ENCODE data around the gene SPTBN2. TPM values are rescaled to one million over a fixed set of nuclear protein-coding genes. Genes with fewer than 3 reads are reported as not detected.
A peak's percentile ranks its signal among the peaks of the same experiment; 100 is the strongest.

Gene SPTBN2
- total and polyA plus RNA-seq, 2 donors (not counting 3 experiments of a cell fraction or from before 2014, with no cell fraction given), result 3.8 to 19.8 TPM

DNA sequence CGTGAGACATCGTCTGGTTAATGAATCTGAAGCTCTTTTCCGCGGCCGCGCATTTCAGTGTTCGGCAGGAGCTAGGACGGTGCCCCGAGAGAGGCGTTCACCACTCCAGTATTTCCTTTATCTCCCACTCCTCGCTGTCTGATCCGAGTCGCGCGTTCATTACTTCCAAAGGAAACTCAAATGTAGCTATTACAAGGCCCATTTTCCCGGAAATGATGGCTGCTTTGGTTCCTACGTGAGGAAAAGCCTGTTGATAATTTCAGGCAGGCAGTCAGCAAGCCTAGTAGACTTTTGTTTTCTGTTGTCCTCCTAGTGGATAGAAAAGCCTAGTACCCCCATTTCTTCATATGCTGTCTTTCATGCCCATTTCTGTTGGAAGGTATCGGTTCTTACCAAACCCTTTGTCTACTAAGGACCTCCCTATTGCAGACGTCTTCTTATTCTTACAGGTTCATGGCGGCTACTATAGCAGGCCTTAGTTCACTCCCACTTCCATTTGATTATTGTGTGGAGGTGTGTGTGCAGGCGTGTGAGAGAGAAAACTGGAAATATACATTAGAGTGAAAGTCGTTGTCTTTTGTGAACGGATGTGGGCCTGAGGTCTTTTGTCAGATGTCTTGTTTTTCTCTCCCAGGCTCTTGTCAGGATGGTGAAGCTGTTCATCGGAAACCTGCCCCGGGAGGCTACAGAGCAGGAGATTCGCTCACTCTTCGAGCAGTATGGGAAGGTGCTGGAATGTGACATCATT is 89.8 kb downstream of the SPTBN2 start:
- Histone ChIP-seq H3K27me3 (ENCODE audit: control insufficient read depth in 2 of 2, insufficient read depth in 2 of 2, low read length in 2 of 2) (no peaks in the 10 kb centered on the region), H3K36me3 (ENCODE audit: control insufficient read depth in 2 of 2, extremely low read depth in 1 of 2, insufficient read depth in 2 of 2, low read length in 2 of 2) (peaks cover 17 to 30% of the 10 kb centered on the region in 2 experiments), H3K4me1 (ENCODE audit: control insufficient read depth, extremely low read depth, insufficient read depth, low read length) (peaks cover 45% of the 10 kb centered on the region), H3K4me3 (replicated peaks in 1 of 3; ENCODE audit: insufficient read depth in 1 of 3, low read depth in 1 of 3, low read length in 3 of 3) (peak overlapping the region; percentile 84 to 94 (median 89)), H3K4me2 (ENCODE audit: insufficient read depth, low read length) (peak overlapping the region; percentile 90), H3K9me1 (replicated peaks; ENCODE audit: control insufficient read depth, extremely low read depth, insufficient read depth, low read length) (no peaks in the 10 kb centered on the region), H3K79me2 (ENCODE audit: control insufficient read depth, insufficient read depth, low read length) (peaks cover 88% of the 10 kb centered on the region), H3K27ac (ENCODE audit: insufficient read depth, low read depth, low read length) (peak overlapping the region; percentile 72), H4K20me1 (replicated peaks; ENCODE audit: control insufficient read depth, extremely low read depth, insufficient read depth, low read length) (peaks cover 29% of the 10 kb centered on the region), H2AFZ (ENCODE audit: low read depth, low read length) (no peak overlapping the region), H3K9ac (replicated peaks; ENCODE audit: extremely low read depth, insufficient read depth, low read length) (peak overlapping the region; percentile 95), H3K9me3 (replicated peaks; ENCODE audit: control insufficient read depth, insufficient read depth, low read length) (no peaks in the 10 kb centered on the region)
- no TSS peak for BruUV-seq (replicated peaks)
- TF ChIP-seq POLR2A (IDR thresholded peaks at IDR 0.05; ENCODE audit: low read depth, low read length), result no peak
- intact Hi-C loops (cut with micrococcal nuclease) (loop anchor here (1.0 kb wide), 1 partner anchor 95 kb away; no protein-coding TSS in a partner anchor), dilution Hi-C loops (cut with MboI; ENCODE audit: extremely low pct_ligation_motif_present, low sequenced_read_pairs) (no loop called here)
- POLR2A ChIA-PET, result interaction anchor here (0.7 to 1.9 kb wide), 6 partner anchors 10 to 1663 kb away, joined by 3 to 10 read pairs (median 6); partner anchors contain the start of gene CTSF
- FAIRE-seq, result peak; percentile 75
- DNase-seq (ENCODE audit: low read depth, low spot score), result peak; percentile 71
- CTCF ChIA-PET, result interaction anchor here (0.7 to 3.4 kb wide), 5 partner anchors 21 to 62 kb away, joined by 3 to 32 read pairs (median 4); partner anchors contain the start of gene RBM4B

DNA sequence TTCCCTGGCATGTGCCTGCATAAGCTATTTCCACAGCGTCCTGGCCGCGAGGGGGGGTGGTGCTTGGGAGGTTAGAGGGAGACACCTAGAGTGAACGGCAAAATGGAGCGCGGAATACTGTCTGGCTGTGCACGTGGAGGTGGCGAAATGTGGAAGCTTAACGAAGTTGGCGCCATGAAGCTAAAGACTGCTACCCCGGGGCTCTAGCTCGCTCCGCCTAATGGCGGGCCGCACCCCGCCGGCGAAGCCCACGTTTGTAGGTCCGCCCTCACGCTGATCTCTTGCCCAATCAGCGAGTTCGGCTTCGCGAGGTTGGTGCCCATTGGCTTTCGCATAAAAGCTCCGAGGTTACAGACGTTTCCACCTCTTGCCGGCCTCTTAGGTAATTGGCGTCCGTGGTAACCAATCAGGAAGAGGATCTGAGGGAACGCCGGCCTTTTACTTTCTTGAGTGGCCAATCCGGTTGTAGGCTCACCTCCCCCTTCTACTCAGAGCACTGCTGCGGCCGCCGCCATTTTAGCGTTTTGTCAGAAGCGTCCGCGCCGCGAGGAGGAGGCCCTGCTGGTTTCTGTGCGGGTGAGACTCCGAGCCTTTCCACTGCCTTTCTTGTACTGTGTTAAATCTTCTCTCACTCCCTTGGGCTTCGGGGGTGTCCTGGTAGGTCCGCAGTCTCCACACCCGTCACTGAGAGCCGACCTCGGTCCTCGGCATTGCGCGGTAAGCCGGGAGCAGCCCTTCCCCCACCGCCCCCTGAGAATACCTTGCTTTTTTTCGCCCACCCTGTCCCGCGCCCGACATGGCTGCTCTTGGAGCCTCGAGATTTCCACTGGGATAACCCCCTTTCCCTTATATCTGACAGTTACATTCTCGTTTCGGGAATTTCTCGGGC is 90.6 kb downstream of the SPTBN2 start, which contains the start of gene RBM4:
TSS of gene RBM4 (plus strand) at position 527 of the 889 bp plus-strand sequence. CDS start 1,009 bp downstream, outside the sequence.
- H2AFZ ChIP-seq (ENCODE audit: low read depth, low read length), result peak within 1 kb of the TSS; percentile 66
- DNase-seq (ENCODE audit: low read depth, low spot score), result peak; percentile 100
- dilution Hi-C loops (cut with MboI; ENCODE audit: extremely low pct_ligation_motif_present, low sequenced_read_pairs) (no loop called here), intact Hi-C loops (cut with micrococcal nuclease) (loop anchor here (1.0 kb wide), 4 partner anchors 22 to 94 kb away; partner anchors contain the start of genes CCDC87, CCS, RBM14 and RBM4B)
- ChIA-PET CTCF (interaction anchor here (0.6 to 3.4 kb wide), 19 partner anchors 9 to 220 kb away, joined by 3 to 32 read pairs (median 3); partner anchors contain the start of genes CCDC87, CCS, MRPL11 and RBM4B), POLR2A (interaction anchor here (0.6 to 1.9 kb wide), 13 partner anchors 10 to 1662 kb away, joined by 3 to 27 read pairs (median 4); partner anchors contain the start of genes CTSF, DPP3, RBM14 and RBM4B)
- peak within 1 kb of the TSS; percentile 72 for H3K27ac ChIP-seq (ENCODE audit: insufficient read depth, low read depth, low read length)
- H3K36me3 ChIP-seq (ENCODE audit: control insufficient read depth in 2 of 2, extremely low read depth in 1 of 2, insufficient read depth in 2 of 2, low read length in 2 of 2), result peaks cover 9 to 25% of the 10 kb centered on the region in 2 experiments
- peak; percentile 96 for FAIRE-seq
- H3K4me3 ChIP-seq (replicated peaks in 1 of 3; ENCODE audit: insufficient read depth in 1 of 3, low read depth in 1 of 3, low read length in 3 of 3), result peak within 1 kb of the TSS; percentile 84 to 94 (median 89)
- peaks cover 45% of the 10 kb centered on the region for H3K4me1 ChIP-seq (ENCODE audit: control insufficient read depth, extremely low read depth, insufficient read depth, low read length)
- H3K9ac ChIP-seq (replicated peaks; ENCODE audit: extremely low read depth, insufficient read depth, low read length), result peak within 1 kb of the TSS; percentile 95
- H3K9me3 ChIP-seq (replicated peaks; ENCODE audit: control insufficient read depth, insufficient read depth, low read length), result no peaks in the 10 kb centered on the region
- BruUV-seq (replicated peaks), result TSS peak; percentile 56
- peaks cover 31% of the 10 kb centered on the region for H4K20me1 ChIP-seq (replicated peaks; ENCODE audit: control insufficient read depth, extremely low read depth, insufficient read depth, low read length)
- H3K79me2 ChIP-seq (ENCODE audit: control insufficient read depth, insufficient read depth, low read length), result peaks cover 87% of the 10 kb centered on the region
- no peaks in the 10 kb centered on the region for H3K27me3 ChIP-seq (ENCODE audit: control insufficient read depth in 2 of 2, insufficient read depth in 2 of 2, low read length in 2 of 2)
- TF ChIP-seq MYC (IDR thresholded peaks at IDR 0.05; ENCODE audit: low read depth, low read length) (no peak), POLR2A (IDR thresholded peaks at IDR 0.05; ENCODE audit: low read depth, low read length) (peak; percentile 97), EZH2 (IDR thresholded peaks at IDR 0.05; ENCODE audit: borderline replicate concordance, low read depth, low read length, severe bottlenecking) (no peak), JUN (IDR thresholded peaks at IDR 0.05; ENCODE audit: borderline replicate concordance, insufficient read depth, insufficient read length, low read depth) (no peak), FOS (IDR thresholded peaks at IDR 0.05; ENCODE audit: borderline replicate concordance, insufficient read depth, low read length) (no peak), GATA2 (IDR thresholded peaks at IDR 0.05; ENCODE audit: insufficient read depth, insufficient read length, low read depth, low read length) (no peak), POLR2AphosphoS5 (IDR thresholded peaks at IDR 0.05; ENCODE audit: insufficient read depth, low read depth, low read length) (peak; percentile 96)
- TF ChIP-seq, protein P1, sequence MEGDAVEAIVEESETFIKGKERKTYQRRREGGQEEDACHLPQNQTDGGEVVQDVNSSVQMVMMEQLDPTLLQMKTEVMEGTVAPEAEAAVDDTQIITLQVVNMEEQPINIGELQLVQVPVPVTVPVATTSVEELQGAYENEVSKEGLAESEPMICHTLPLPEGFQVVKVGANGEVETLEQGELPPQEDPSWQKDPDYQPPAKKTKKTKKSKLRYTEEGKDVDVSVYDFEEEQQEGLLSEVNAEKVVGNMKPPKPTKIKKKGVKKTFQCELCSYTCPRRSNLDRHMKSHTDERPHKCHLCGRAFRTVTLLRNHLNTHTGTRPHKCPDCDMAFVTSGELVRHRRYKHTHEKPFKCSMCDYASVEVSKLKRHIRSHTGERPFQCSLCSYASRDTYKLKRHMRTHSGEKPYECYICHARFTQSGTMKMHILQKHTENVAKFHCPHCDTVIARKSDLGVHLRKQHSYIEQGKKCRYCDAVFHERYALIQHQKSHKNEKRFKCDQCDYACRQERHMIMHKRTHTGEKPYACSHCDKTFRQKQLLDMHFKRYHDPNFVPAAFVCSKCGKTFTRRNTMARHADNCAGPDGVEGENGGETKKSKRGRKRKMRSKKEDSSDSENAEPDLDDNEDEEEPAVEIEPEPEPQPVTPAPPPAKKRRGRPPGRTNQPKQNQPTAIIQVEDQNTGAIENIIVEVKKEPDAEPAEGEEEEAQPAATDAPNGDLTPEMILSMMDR (IDR thresholded peaks at IDR 0.05; ENCODE audit: extremely low read depth in 1 of 2, insufficient read depth in 1 of 2, low read depth in 1 of 2, low read length in 2 of 2), result peak in 1 of 2 donors; percentile 21
- TF ChIP-seq, protein P2, sequence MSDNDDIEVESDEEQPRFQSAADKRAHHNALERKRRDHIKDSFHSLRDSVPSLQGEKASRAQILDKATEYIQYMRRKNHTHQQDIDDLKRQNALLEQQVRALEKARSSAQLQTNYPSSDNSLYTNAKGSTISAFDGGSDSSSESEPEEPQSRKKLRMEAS (IDR thresholded peaks at IDR 0.05; ENCODE audit: insufficient read depth, insufficient read length), result peak; percentile 39
- H3K9me1 ChIP-seq (replicated peaks; ENCODE audit: control insufficient read depth, extremely low read depth, insufficient read depth, low read length), result no peaks in the 10 kb centered on the region
- peak within 1 kb of the TSS; percentile 90 for H3K4me2 ChIP-seq (ENCODE audit: insufficient read depth, low read length)

Data from endothelial cell of umbilical vein (primary cell).